Measurements from ENCODE around the gene CDH16.

CDH16 gene

GRCh38 chr16:66918355-66918754, 330 bp downstream of the CDH16 start:
- H3K27ac ChIP-seq (replicated peaks) = no peak overlapping the region
- TF ChIP-seq SPI1 (IDR thresholded peaks at IDR 0.05; ENCODE audit: borderline replicate concordance, low read depth) = no peak
- TF ChIP-seq POLR2AphosphoS5 (IDR thresholded peaks at IDR 0.05; ENCODE audit: low read depth) = no peak
- TF ChIP-seq CTCF (IDR thresholded peaks at IDR 0.05; ENCODE audit: insufficient read depth, low read length) = no peak
- no peak for TF ChIP-seq GABPA (IDR thresholded peaks at IDR 0.05; ENCODE audit: low read depth)
- no peak for TF ChIP-seq REST (IDR thresholded peaks at IDR 0.05; ENCODE audit: insufficient replicate concordance, low read depth)
- no peak for DNase-seq (ENCODE audit: low read depth in 1 of 2, low spot score in 1 of 2)
- H3K27me3 ChIP-seq (ENCODE audit: insufficient read depth, poor library complexity, severe bottlenecking) = peaks cover 8% of the 10 kb centered on the region
- no peak overlapping the region for H3K4me3 ChIP-seq (replicated peaks; ENCODE audit: insufficient read depth, low read length)

- H3K27me3 ChIP-seq (ENCODE audit: insufficient read depth, poor library complexity, severe bottlenecking) = peaks cover 5% of the 10 kb centered on the region
- no peak overlapping the region for H3K27ac ChIP-seq (replicated peaks)
- DNase-seq (ENCODE audit: low read depth in 1 of 2, low spot score in 1 of 2) = no peak
- no peak for TF ChIP-seq POLR2AphosphoS5 (IDR thresholded peaks at IDR 0.05; ENCODE audit: low read depth)
- no peak for TF ChIP-seq CTCF (IDR thresholded peaks at IDR 0.05; ENCODE audit: insufficient read depth, low read length)
- no peak for TF ChIP-seq SPI1 (IDR thresholded peaks at IDR 0.05; ENCODE audit: borderline replicate concordance, low read depth)
- no peak overlapping the region for H3K4me3 ChIP-seq (replicated peaks; ENCODE audit: insufficient read depth, low read length)
These were observed 944 bp downstream of the CDH16 start for GRCh38 chr16:66917741-66918140.

- H3K27me3 ChIP-seq (ENCODE audit: insufficient read depth, poor library complexity, severe bottlenecking) = peaks cover 5% of the 10 kb centered on the region
- TF ChIP-seq GABPA (IDR thresholded peaks at IDR 0.05; ENCODE audit: low read depth) = no peak
- no peak for TF ChIP-seq CTCF (IDR thresholded peaks at IDR 0.05; ENCODE audit: insufficient read depth, low read length)
- TF ChIP-seq SPI1 (IDR thresholded peaks at IDR 0.05; ENCODE audit: borderline replicate concordance, low read depth) = no peak
- no peak for TF ChIP-seq POLR2AphosphoS5 (IDR thresholded peaks at IDR 0.05; ENCODE audit: low read depth)
- TF ChIP-seq REST (IDR thresholded peaks at IDR 0.05; ENCODE audit: insufficient replicate concordance, low read depth) = no peak
- no peak overlapping the region for H3K4me3 ChIP-seq (replicated peaks; ENCODE audit: insufficient read depth, low read length)
- no peak for DNase-seq (ENCODE audit: low read depth in 1 of 2, low spot score in 1 of 2)
- H3K27ac ChIP-seq (replicated peaks) = no peak overlapping the region
These were observed 2.2 kb downstream of the CDH16 start for GRCh38 chr16:66916518-66916917.

GRCh38 chr16:66915041-66915440, 3.6 kb downstream of the CDH16 start:
- Histone ChIP-seq H3K27ac (replicated peaks) (no peak overlapping the region), H3K27me3 (ENCODE audit: insufficient read depth, poor library complexity, severe bottlenecking) (no peaks in the 10 kb centered on the region), H3K4me3 (replicated peaks; ENCODE audit: insufficient read depth, low read length) (no peak overlapping the region)
- no peak for DNase-seq (ENCODE audit: low read depth in 1 of 2, low spot score in 1 of 2)
- no peak for TF ChIP-seq CTCF (IDR thresholded peaks at IDR 0.05; ENCODE audit: insufficient read depth, low read length)
- no peak for TF ChIP-seq GABPA (IDR thresholded peaks at IDR 0.05; ENCODE audit: low read depth)
- no peak for TF ChIP-seq REST (IDR thresholded peaks at IDR 0.05; ENCODE audit: insufficient replicate concordance, low read depth)
- TF ChIP-seq SPI1 (IDR thresholded peaks at IDR 0.05; ENCODE audit: borderline replicate concordance, low read depth) = no peak
- TF ChIP-seq POLR2AphosphoS5 (IDR thresholded peaks at IDR 0.05; ENCODE audit: low read depth) = no peak

Data from HL-60 (cell line).